ENCODE measurements around the gene IL20RB. TPM values are rescaled to one million over a fixed set of nuclear protein-coding genes. Genes with fewer than 3 reads are reported as not detected.
A peak's percentile ranks its signal among the peaks of the same experiment; 100 is the strongest.

Gene IL20RB
- total RNA-seq, 1 donor from 2014 or later, result 0.44 TPM

DNA sequence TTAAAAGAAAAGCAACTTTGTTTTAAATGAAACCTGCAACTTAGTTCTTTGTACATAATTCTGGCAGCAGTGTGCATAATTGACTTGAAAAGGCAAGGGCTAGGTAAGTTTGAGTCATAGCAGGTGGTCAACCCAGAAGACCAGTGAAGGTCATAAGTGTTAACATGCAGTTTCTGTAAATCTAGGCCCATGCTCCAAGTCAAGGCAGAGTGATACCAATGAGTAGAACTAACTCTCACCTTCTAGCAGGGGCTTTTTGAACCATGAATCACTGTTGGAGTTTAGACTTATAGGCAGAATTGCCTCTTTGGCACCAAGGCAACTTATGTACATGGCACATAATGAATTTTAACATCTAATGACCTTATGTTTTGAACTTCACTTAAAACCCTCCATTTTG, 29.5 kb upstream of the IL20RB start:
- Histone ChIP-seq H3K27ac (replicated peaks) (peak overlapping the region; percentile 68), H3K4me1 (peaks cover 60% of the 10 kb centered on the region), H3K36me3 (no peaks in the 10 kb centered on the region), H3K4me3 (no peak overlapping the region), H3K9me3 (replicated peaks) (no peaks in the 10 kb centered on the region), H3K27me3 (ENCODE audit: low read depth) (no peaks in the 10 kb centered on the region)
- intact Hi-C loops (cut with micrococcal nuclease), result no loop called here
- TF ChIP-seq, protein P1, sequence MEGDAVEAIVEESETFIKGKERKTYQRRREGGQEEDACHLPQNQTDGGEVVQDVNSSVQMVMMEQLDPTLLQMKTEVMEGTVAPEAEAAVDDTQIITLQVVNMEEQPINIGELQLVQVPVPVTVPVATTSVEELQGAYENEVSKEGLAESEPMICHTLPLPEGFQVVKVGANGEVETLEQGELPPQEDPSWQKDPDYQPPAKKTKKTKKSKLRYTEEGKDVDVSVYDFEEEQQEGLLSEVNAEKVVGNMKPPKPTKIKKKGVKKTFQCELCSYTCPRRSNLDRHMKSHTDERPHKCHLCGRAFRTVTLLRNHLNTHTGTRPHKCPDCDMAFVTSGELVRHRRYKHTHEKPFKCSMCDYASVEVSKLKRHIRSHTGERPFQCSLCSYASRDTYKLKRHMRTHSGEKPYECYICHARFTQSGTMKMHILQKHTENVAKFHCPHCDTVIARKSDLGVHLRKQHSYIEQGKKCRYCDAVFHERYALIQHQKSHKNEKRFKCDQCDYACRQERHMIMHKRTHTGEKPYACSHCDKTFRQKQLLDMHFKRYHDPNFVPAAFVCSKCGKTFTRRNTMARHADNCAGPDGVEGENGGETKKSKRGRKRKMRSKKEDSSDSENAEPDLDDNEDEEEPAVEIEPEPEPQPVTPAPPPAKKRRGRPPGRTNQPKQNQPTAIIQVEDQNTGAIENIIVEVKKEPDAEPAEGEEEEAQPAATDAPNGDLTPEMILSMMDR (IDR thresholded peaks at IDR 0.05; ENCODE audit: borderline replicate concordance), result no peak
- no peak for DNase-seq

GRCh38 chr3:136929977-136930670, 27.7 kb upstream of the IL20RB start:
- intact Hi-C loops (cut with micrococcal nuclease), result loop anchor here (10.0 kb wide), 1 partner anchor 65 kb away; the partner anchor contains the start of gene NCK1
- peaks cover 62% of the 10 kb centered on the region for H3K4me1 ChIP-seq

DNA sequence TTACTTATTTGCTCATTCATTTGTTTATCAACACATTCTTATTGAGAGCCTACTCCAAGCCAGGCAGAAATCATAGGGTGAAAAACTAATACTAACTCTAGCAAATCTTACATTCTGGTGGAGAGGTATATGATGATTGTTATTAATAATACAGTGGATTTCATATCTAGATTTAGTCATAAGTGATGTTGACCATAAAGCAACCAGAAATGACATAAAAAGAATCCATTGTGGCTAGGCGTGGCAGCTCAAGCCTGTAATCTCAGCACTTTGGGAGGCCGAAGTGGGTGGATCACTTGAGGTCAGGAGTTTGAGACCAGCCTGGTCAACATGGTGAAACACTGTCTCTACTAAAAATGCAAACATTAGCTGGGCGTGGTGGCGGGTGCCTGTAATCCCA, 26.2 kb upstream of the IL20RB start:
- peak overlapping the region; percentile 68 for H3K27ac ChIP-seq (replicated peaks)
- H3K36me3 ChIP-seq, result peaks cover 21% of the 10 kb centered on the region
- H3K9me3 ChIP-seq (replicated peaks), result no peaks in the 10 kb centered on the region
- intact Hi-C loops (cut with micrococcal nuclease), result loop anchor here (10.0 kb wide), 1 partner anchor 67 kb away; the partner anchor contains the start of gene NCK1
- TF ChIP-seq, protein P1 (IDR thresholded peaks at IDR 0.05; ENCODE audit: borderline replicate concordance), result no peak
- DNase-seq, result no peak
- H3K27me3 ChIP-seq (ENCODE audit: low read depth), result no peaks in the 10 kb centered on the region
- peaks cover 60% of the 10 kb centered on the region for H3K4me1 ChIP-seq
- peak overlapping the region; percentile 55 for H3K4me3 ChIP-seq

More at GRCh38 chr3:136929977-136930670, 27.7 kb upstream of the IL20RB start:
- Histone ChIP-seq H3K27me3 (ENCODE audit: low read depth) (no peaks in the 10 kb centered on the region), H3K36me3 (peaks cover 14% of the 10 kb centered on the region), H3K4me3 (peak overlapping the region; percentile 55), H3K9me3 (replicated peaks) (no peaks in the 10 kb centered on the region), H3K27ac (replicated peaks) (peak overlapping the region; percentile 68)
- TF ChIP-seq, protein P1 (IDR thresholded peaks at IDR 0.05; ENCODE audit: borderline replicate concordance), result no peak
- peak; percentile 53 for DNase-seq

DNA sequence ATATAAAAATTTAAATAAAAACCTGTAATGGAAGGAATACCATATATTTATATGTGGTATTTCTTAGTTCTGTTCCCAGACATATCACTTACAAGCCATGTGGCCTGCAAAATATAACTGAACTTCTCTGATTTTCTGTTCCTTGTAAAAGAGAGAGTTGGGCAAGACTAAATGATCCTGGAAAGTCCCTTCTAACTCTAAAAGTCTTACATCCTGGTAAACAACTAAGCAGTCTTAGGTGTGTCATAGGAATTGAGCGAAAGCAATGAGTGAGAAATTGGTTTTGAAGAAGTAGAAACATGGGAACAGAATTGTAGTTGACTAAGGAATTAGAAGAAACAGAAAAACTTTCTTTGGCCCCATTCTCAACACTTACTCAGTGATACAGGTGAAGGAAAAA, 25.3 kb upstream of the IL20RB start:
- no peak for DNase-seq
- peaks cover 6% of the 10 kb centered on the region for H3K9me3 ChIP-seq (replicated peaks)
- TF ChIP-seq, protein P1 (IDR thresholded peaks at IDR 0.05; ENCODE audit: borderline replicate concordance), result no peak
- H3K36me3 ChIP-seq, result peaks cover 21% of the 10 kb centered on the region
- peak overlapping the region; percentile 55 for H3K4me3 ChIP-seq
- peak overlapping the region; percentile 68 for H3K27ac ChIP-seq (replicated peaks)
- intact Hi-C loops (cut with micrococcal nuclease), result loop anchor here (10.0 kb wide), 1 partner anchor 68 kb away; the partner anchor contains the start of gene NCK1
- H3K27me3 ChIP-seq (ENCODE audit: low read depth), result no peaks in the 10 kb centered on the region
- H3K4me1 ChIP-seq, result peaks cover 62% of the 10 kb centered on the region

DNA sequence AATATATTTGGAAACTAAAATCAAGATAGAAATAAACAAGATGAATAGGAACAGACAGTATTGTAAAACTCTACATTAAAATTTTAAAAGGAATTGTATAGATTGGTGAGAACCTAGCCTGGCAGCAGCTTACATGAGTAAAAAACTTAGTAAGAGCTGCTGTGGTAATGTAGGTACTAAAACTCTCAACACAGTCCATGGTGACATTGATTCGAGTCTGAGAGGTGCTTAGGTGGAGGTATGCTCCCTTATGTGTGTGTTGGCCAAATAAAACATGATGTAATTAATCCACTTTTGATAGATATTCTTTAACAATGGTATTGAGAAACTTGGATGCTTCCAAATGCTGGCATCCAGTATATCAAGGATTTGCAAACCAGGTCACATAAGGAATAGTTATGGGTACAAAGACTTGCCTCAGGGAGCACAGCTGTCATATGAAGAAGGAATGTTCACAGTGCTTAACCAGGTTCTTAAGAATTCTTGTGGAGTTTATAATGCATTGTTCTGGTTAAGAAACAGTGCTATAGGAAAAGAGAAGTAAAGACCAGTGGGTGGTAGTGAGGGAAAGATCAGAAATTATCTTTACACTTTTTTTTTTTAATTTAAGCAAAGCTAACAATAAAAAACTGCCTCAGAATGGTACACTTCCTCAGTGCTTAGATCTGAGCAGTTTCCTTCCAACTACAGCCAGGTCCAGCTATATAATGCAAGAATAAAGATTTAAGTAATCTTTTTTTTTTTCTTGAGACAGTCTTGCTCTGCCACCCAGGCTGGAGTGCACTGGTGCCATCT, 24.6 kb upstream of the IL20RB start:
- Histone ChIP-seq H3K9me3 (replicated peaks) (peaks cover 6% of the 10 kb centered on the region), H3K4me1 (peaks cover 65% of the 10 kb centered on the region), H3K4me3 (peak overlapping the region; percentile 55), H3K27me3 (ENCODE audit: low read depth) (no peaks in the 10 kb centered on the region), H3K36me3 (peaks cover 21% of the 10 kb centered on the region), H3K27ac (replicated peaks) (no peak overlapping the region)
- intact Hi-C loops (cut with micrococcal nuclease), result loop anchor here (10.0 kb wide), 1 partner anchor 68 kb away; the partner anchor contains the start of gene NCK1
- no peak for DNase-seq
- TF ChIP-seq, protein P1 (IDR thresholded peaks at IDR 0.05; ENCODE audit: borderline replicate concordance), result no peak

Data from left ventricle myocardium inferior (tissue), 1 donor.